Measurements from ENCODE around the gene NTRK1.

DNA sequence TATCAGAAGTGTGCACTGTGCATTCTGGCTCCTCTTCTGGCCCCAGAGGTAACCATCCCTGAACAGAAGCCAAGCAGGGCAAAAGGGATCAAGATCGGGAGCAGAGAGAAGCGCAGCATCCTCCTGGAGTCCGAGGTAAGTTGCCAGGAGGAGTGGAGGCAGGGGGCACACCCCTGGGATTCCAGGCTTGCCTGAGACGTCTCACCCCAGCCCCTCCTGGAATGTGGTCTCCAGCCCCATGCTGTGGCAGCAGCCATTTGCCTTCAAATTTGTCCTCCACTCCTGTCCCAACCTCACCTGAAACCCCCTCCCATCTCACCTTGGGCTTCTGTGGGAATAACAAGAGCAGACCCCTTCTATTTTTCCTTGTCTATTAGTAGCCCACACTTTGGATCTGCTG, 69.8 kb downstream of the NTRK1 start:
- TF ChIP-seq NFE2L2 (IDR thresholded peaks at IDR 0.05; ENCODE audit: low read depth, low read length), result no peak
- TF ChIP-seq, protein P1, sequence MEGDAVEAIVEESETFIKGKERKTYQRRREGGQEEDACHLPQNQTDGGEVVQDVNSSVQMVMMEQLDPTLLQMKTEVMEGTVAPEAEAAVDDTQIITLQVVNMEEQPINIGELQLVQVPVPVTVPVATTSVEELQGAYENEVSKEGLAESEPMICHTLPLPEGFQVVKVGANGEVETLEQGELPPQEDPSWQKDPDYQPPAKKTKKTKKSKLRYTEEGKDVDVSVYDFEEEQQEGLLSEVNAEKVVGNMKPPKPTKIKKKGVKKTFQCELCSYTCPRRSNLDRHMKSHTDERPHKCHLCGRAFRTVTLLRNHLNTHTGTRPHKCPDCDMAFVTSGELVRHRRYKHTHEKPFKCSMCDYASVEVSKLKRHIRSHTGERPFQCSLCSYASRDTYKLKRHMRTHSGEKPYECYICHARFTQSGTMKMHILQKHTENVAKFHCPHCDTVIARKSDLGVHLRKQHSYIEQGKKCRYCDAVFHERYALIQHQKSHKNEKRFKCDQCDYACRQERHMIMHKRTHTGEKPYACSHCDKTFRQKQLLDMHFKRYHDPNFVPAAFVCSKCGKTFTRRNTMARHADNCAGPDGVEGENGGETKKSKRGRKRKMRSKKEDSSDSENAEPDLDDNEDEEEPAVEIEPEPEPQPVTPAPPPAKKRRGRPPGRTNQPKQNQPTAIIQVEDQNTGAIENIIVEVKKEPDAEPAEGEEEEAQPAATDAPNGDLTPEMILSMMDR (conservative IDR thresholded peaks at IDR 0.05; ENCODE audit: low read depth, low read length), result no peak
- no peak for TF ChIP-seq RAD21 (IDR thresholded peaks at IDR 0.05; ENCODE audit: low read length)
- no peak for TF ChIP-seq MXI1 (IDR thresholded peaks at IDR 0.05; ENCODE audit: borderline replicate concordance, low read depth, low read length)
- TF ChIP-seq POLR2A (IDR thresholded peaks at IDR 0.05; ENCODE audit: low read depth, low read length), result no peak
- TF ChIP-seq RFX5 (IDR thresholded peaks at IDR 0.05; ENCODE audit: low read depth, low read length), result no peak
- TF ChIP-seq BHLHE40 (IDR thresholded peaks at IDR 0.05; ENCODE audit: low read depth, low read length), result no peak
- TF ChIP-seq CHD1 (IDR thresholded peaks at IDR 0.05; ENCODE audit: low read depth, low read length), result no peak
- TF ChIP-seq, protein P2, sequence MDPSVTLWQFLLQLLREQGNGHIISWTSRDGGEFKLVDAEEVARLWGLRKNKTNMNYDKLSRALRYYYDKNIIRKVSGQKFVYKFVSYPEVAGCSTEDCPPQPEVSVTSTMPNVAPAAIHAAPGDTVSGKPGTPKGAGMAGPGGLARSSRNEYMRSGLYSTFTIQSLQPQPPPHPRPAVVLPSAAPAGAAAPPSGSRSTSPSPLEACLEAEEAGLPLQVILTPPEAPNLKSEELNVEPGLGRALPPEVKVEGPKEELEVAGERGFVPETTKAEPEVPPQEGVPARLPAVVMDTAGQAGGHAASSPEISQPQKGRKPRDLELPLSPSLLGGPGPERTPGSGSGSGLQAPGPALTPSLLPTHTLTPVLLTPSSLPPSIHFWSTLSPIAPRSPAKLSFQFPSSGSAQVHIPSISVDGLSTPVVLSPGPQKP (IDR thresholded peaks at IDR 0.05; ENCODE audit: borderline replicate concordance, low read depth, low read length), result no peak
